Activated naive CD8-positive, alpha-beta T cell treated with anti-CD3 and anti-CD28 coated beads, Interleukin-2, amount 50 U/mL, for 24 hours (primary cell): ENCODE results near the gene LUM.

Experiments used
- ATAC-seq: fragments of 150-1000 bp; cut with Tn5 transposase; one replicate; pipeline ENCODE4 v1.10.0; 2021
- DNase-seq: peaks from one replicate; pipeline ENCODE4 v3.0.0; 2021
- H3K27ac Mint-ChIP-seq: one replicate; pipeline ENCODE4 v1.8.0; 2021; ENCODE audit warnings: mild to moderate bottlenecking, mixed read lengths
- H3K27me3 Mint-ChIP-seq: one replicate; pipeline ENCODE4 v1.8.0; 2021; ENCODE audit warnings: mixed read lengths
- H3K36me3 Mint-ChIP-seq: one replicate; pipeline ENCODE4 v1.8.0; 2021; ENCODE audit warnings: low read depth, mixed read lengths
- H3K4me1 Mint-ChIP-seq: one replicate; pipeline ENCODE4 v1.8.0; 2021; ENCODE audit warnings: mixed read lengths
- H3K4me3 Mint-ChIP-seq: one replicate; pipeline ENCODE4 v1.8.0; 2021; ENCODE audit warnings: mild to moderate bottlenecking, moderate library complexity, mixed read lengths
- H3K9me3 Mint-ChIP-seq: one replicate; pipeline ENCODE4 v1.8.0; 2021; ENCODE audit warnings: mixed read lengths

The LUM gene

DNA sequence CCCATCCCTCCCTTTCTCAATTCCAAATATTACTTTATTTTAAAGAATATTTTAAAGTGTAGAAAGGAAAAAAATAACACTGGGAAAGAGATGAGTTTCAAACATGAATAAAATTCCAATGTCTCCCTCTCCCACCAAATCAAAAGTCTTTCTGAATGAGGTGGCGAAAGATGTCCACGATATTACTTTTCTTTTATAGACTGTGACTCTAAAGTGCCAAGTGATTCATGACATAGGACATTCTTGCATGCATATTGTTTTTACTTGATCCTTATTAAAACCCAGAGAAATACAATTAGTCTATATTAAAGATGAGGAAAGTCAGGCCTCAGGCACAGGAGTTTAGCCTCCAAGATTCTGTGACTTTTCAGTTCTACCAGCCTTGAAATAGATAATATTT, 16.0 kb upstream of the LUM start:
- DNase-seq (no peak), ATAC-seq (no peak)
- no peaks in the 10 kb centered on the region for H3K4me1 Mint-ChIP-seq
- H3K27me3 Mint-ChIP-seq, result peaks cover 3% of the 10 kb centered on the region
- no peaks in the 10 kb centered on the region for H3K36me3 Mint-ChIP-seq
- peaks cover 6% of the 10 kb centered on the region for H3K9me3 Mint-ChIP-seq
- no peak overlapping the region for H3K4me3 Mint-ChIP-seq
- H3K27ac Mint-ChIP-seq, result no peak overlapping the region

DNA sequence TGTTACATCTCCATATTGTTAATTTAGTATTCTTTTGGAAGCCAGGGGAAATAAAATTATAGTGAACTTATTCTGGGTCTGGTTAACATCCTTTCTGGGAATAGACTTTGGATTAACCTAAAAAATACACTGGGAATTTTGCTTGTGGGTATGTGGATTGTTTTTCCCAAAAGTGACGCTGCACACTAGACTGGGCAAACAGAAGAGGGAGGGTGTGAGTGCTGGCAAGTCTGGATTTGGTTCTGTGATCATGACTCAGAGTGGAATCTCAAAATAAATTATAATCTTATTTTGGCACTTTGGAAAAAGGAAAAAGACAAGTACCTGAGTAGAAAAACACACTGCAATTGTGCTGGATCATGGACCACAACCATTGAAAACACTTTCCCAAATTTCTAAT, 15.2 kb upstream of the LUM start:
- no peak overlapping the region for H3K27ac Mint-ChIP-seq
- H3K4me3 Mint-ChIP-seq, result no peak overlapping the region
- H3K9me3 Mint-ChIP-seq, result peaks cover 6% of the 10 kb centered on the region
- peaks cover 3% of the 10 kb centered on the region for H3K27me3 Mint-ChIP-seq
- DNase-seq, result no peak
- H3K4me1 Mint-ChIP-seq, result no peaks in the 10 kb centered on the region
- no peaks in the 10 kb centered on the region for H3K36me3 Mint-ChIP-seq
- no peak for ATAC-seq

DNA sequence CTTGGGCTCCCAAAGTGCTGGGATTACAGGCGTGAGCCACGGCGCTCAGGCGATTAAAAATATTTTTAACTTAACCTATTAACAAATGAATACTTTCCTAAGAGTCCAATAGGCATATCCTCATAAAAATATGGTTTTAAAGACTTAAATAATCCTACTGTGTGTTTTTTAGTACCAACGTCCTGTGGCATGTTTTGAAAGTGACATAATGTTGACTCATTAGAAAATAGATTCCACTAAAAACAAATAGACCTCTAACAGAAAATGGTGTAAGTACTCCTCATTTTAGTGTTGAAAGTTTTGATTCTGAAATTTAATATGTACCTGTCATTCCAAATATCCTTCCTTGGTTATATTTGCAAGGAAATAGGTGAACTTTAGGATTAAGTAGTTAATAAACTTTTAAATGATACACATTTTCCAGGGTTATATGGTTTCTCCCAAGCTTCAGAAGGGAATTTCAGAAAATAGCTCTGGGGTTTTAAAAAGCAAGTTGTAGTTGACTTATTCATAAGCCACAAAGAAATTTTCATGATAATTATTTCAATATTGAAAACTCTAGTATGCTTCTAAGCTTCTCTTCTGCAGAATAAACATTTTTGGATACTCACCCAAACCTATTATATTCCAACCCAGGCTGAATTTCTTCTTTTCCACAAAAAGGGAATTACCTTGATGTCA, 12.1 kb upstream of the LUM start:
- H3K4me3 Mint-ChIP-seq, result no peak overlapping the region
- H3K27me3 Mint-ChIP-seq, result peaks cover 3% of the 10 kb centered on the region
- no peak for DNase-seq
- H3K4me1 Mint-ChIP-seq, result no peaks in the 10 kb centered on the region
- H3K27ac Mint-ChIP-seq, result no peak overlapping the region
- no peak for ATAC-seq
- peaks cover 6% of the 10 kb centered on the region for H3K9me3 Mint-ChIP-seq
- no peaks in the 10 kb centered on the region for H3K36me3 Mint-ChIP-seq

GRCh38 chr12:91120781-91121180, 9.5 kb upstream of the LUM start:
- no peaks in the 10 kb centered on the region for H3K27me3 Mint-ChIP-seq
- no peak overlapping the region for H3K4me3 Mint-ChIP-seq
- DNase-seq, result no peak
- ATAC-seq, result no peak
- H3K4me1 Mint-ChIP-seq, result no peaks in the 10 kb centered on the region
- H3K36me3 Mint-ChIP-seq, result no peaks in the 10 kb centered on the region
- H3K27ac Mint-ChIP-seq, result no peak overlapping the region
- peaks cover 6% of the 10 kb centered on the region for H3K9me3 Mint-ChIP-seq

DNA sequence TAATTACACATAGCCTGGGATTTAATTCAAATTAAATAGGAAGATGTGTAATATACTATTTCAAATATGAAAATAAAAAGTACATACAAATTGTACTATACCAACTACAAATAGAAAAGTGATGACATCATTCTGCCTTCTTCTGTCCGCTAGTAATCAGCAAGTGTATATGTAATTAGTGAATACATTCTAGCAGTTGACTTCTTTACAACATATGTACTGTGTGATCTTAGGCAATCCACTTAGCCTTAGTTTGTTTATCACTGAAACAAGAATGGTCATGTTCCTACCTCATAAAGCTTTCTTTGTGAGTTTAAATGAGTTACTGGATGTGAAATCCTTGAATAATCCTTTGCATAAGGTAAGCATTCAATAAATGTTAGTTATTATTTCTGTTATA, 7.8 kb upstream of the LUM start:
- no peaks in the 10 kb centered on the region for H3K36me3 Mint-ChIP-seq
- peaks cover 3% of the 10 kb centered on the region for H3K9me3 Mint-ChIP-seq
- ATAC-seq (no peak), DNase-seq (no peak)
- no peaks in the 10 kb centered on the region for H3K27me3 Mint-ChIP-seq
- H3K27ac Mint-ChIP-seq, result no peak overlapping the region
- H3K4me1 Mint-ChIP-seq, result no peaks in the 10 kb centered on the region
- H3K4me3 Mint-ChIP-seq, result no peak overlapping the region

- Mint-ChIP-seq H3K4me3 (no peak overlapping the region), H3K4me1 (no peaks in the 10 kb centered on the region), H3K27ac (no peak overlapping the region), H3K27me3 (peaks cover 2% of the 10 kb centered on the region), H3K36me3 (no peaks in the 10 kb centered on the region), H3K9me3 (no peaks in the 10 kb centered on the region)
- DNase-seq (no peak), ATAC-seq (no peak)
Observed at GRCh38 chr12:91113621-91114020, 2.3 kb upstream of the LUM start.

- no peaks in the 10 kb centered on the region for H3K4me1 Mint-ChIP-seq
- H3K27me3 Mint-ChIP-seq, result peaks cover 4% of the 10 kb centered on the region
- H3K36me3 Mint-ChIP-seq, result no peaks in the 10 kb centered on the region
- no peak overlapping the region for H3K27ac Mint-ChIP-seq
- DNase-seq (no peak), ATAC-seq (no peak)
- no peak overlapping the region for H3K4me3 Mint-ChIP-seq
- H3K9me3 Mint-ChIP-seq, result no peaks in the 10 kb centered on the region
Observed at GRCh38 chr12:91110311-91110924, 876 bp downstream of the LUM start.

DNA sequence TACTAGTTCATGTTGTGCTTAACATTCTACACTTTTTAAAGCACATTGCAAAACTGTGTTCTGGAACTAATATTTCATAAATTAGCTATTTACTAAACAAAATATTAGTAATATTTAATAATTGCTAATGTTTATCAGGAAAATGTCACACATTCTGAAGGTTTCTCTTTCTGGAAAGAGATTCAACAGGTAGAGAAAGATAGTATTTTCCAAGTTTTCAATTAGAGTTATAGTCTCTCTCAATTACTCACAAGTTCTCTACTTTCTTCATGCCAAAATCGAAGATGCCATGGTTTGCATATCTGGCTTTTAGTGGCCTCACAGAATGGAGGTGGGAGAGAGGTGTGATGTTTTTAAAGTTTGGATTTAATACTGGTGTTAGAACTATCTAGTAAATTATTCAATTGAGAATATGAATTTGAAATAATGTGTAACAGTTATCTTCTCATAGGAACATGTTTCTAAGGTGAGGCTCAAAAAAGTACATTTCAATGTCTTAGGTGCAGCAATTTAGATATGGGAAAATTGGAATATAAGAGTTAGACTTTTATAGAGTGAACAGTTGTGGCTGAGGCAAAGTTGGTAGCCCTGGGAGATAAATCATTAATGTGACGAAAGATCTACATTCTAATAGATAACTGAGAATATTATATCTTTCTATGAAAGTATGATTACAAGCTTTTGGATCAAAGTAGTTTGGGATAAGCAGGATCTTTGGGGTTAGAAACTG, 1.5 kb downstream of the LUM start:
- Mint-ChIP-seq H3K9me3 (no peaks in the 10 kb centered on the region), H3K4me3 (no peak overlapping the region), H3K36me3 (no peaks in the 10 kb centered on the region), H3K27ac (no peak overlapping the region), H3K4me1 (no peaks in the 10 kb centered on the region), H3K27me3 (peaks cover 4% of the 10 kb centered on the region)
- DNase-seq (no peak), ATAC-seq (no peak)

- Mint-ChIP-seq H3K27ac (no peak overlapping the region), H3K9me3 (no peaks in the 10 kb centered on the region), H3K4me3 (no peak overlapping the region), H3K36me3 (no peaks in the 10 kb centered on the region), H3K27me3 (peaks cover 4% of the 10 kb centered on the region), H3K4me1 (no peaks in the 10 kb centered on the region)
- ATAC-seq (peak; percentile 43), DNase-seq (peak; percentile 66)
Observed at GRCh38 chr12:91109148-91109564, 2.1 kb downstream of the LUM start.

DNA sequence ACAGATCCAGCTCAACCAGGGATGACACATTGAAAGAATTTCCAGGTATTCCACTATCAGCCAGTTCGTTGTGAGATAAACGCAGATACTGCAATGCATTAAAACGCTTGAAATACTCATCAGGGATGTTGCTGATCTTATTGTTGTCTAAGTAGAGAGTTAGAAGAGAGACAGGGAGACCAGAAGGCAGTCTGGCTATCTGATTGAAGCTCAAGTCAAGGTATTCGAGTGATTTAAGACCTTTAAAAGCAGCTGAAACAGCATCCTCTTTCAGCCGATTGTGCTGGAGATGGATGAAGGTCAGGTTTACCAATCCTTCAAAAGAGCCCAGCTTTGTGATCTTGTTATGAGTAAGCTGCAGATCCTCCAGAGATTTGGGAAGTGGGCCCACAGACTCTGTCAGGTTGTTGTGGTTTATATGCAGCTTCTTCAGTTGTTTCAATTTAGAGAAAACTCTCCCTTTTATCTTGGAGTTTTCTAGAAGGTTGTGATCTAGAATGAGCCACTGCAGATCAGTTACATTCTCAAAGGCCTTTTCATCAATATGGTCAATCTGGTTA, 3.0 kb downstream of the LUM start:
- Mint-ChIP-seq H3K27ac (no peak overlapping the region), H3K9me3 (no peaks in the 10 kb centered on the region), H3K36me3 (no peaks in the 10 kb centered on the region), H3K4me3 (no peak overlapping the region), H3K4me1 (no peaks in the 10 kb centered on the region), H3K27me3 (peaks cover 4% of the 10 kb centered on the region)
- no peak for ATAC-seq
- DNase-seq, result no peak

DNA sequence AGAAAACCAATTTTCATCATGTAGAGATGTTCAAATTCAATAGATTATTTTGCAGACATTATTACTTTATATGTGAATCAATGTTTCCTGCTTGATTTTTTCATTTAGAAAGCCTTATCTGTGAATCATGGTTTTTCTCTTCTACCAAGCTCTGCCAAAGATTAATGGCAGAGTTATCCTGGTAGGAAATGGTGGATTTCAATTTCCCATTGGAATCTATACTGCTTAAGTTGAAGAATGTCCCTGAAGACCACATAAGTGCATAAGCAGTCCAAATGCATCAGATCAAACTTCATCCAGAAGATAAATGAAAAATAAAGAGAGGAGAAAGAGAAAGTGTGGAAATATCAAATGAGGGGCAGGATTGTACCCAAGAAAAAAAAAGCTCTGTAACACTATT, 5.0 kb downstream of the LUM start:
- Mint-ChIP-seq H3K27me3 (peaks cover 4% of the 10 kb centered on the region), H3K27ac (no peak overlapping the region), H3K4me3 (no peak overlapping the region), H3K4me1 (no peaks in the 10 kb centered on the region), H3K36me3 (no peaks in the 10 kb centered on the region), H3K9me3 (no peaks in the 10 kb centered on the region)
- DNase-seq (no peak), ATAC-seq (no peak)

DNA sequence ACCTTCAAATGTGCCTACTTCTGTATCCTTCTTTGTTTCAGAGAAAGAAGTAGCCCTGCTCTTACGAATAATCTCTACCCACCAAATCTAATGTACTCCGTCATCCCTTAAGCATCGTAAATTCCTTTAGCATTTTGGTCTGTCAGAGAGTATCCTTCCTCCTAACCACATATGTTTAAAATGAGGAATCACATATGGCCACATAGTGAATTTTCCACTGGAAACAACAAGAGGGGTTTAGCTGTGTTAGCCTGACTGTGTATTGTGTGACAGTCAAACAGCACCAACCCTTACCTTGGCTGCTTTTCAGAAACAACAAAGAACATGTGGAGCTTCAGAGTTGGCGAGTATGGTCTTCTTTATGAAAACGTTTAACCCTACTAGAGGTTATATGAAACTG, 5.5 kb downstream of the LUM start:
- H3K27ac Mint-ChIP-seq, result no peak overlapping the region
- DNase-seq (no peak), ATAC-seq (no peak)
- no peaks in the 10 kb centered on the region for H3K9me3 Mint-ChIP-seq
- no peaks in the 10 kb centered on the region for H3K4me1 Mint-ChIP-seq
- no peaks in the 10 kb centered on the region for H3K36me3 Mint-ChIP-seq
- H3K4me3 Mint-ChIP-seq, result no peak overlapping the region
- H3K27me3 Mint-ChIP-seq, result peaks cover 4% of the 10 kb centered on the region

GRCh38 chr12:91104812-91105466, 6.4 kb downstream of the LUM start:
- DNase-seq, result no peak
- H3K9me3 Mint-ChIP-seq, result no peaks in the 10 kb centered on the region
- H3K4me3 Mint-ChIP-seq, result no peak overlapping the region
- no peaks in the 10 kb centered on the region for H3K4me1 Mint-ChIP-seq
- no peaks in the 10 kb centered on the region for H3K36me3 Mint-ChIP-seq
- peaks cover 4% of the 10 kb centered on the region for H3K27me3 Mint-ChIP-seq
- ATAC-seq, result no peak
- no peak overlapping the region for H3K27ac Mint-ChIP-seq

DNA sequence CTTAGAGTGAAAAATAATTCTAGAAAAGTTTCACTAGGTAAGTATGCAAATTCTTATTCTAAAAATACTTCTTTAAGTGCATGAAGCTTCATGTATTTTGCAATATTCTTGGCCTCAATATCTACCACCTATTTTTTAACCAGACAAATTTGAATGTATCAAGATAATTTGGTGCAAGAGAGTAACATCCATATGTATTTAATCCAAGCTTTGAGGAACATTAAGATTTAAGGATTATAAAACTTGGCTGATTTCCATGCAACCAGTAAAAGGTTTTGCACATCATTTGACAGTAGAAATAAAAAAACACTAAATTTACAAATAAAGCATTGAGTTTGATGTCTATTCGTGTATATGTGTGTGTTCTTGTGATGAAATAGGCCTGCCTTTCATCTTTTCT, 7.7 kb downstream of the LUM start:
- H3K27ac Mint-ChIP-seq, result no peak overlapping the region

DNA sequence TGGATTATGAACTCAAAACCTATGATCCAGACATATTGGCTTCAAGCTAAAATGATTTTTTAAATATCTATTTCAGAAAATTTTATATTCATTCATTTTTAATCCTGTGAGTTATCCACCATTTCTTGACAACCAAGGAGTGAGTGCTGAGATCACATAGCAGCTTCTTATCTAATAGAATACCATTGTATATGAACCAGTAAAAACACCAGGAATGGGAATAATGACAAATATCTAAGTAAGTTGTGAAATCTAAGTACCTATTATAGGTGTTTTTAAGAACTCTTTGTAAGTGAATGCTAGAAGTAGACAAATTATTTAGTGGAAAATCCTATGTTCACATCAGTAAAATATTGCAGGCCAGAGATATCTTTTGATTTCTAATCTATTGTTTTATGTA, 8.2 kb downstream of the LUM start:
- H3K4me3 Mint-ChIP-seq, result no peak overlapping the region
- DNase-seq (no peak), ATAC-seq (no peak)
- no peaks in the 10 kb centered on the region for H3K4me1 Mint-ChIP-seq
- H3K27ac Mint-ChIP-seq, result no peak overlapping the region
- no peaks in the 10 kb centered on the region for H3K36me3 Mint-ChIP-seq
- no peaks in the 10 kb centered on the region for H3K9me3 Mint-ChIP-seq
- peaks cover 2% of the 10 kb centered on the region for H3K27me3 Mint-ChIP-seq

More for the DNA sequence above, 7.7 kb downstream of the LUM start:
- ATAC-seq (no peak), DNase-seq (no peak)
- Mint-ChIP-seq H3K4me3 (no peak overlapping the region), H3K9me3 (no peaks in the 10 kb centered on the region), H3K4me1 (no peaks in the 10 kb centered on the region), H3K27me3 (peaks cover 2% of the 10 kb centered on the region), H3K36me3 (no peaks in the 10 kb centered on the region)
